GM18505 (cell line): ENCODE results near the gene ZSWIM6.

ENCODE experiments used
- ATAC-seq: cut with Tn5 transposase; IDR thresholded peaks from one replicate; pipeline ENCODE4 v1.9.1; 2021; ENCODE audit not compliant: unreplicated experiment
- POLR2A ChIP-seq: IDR thresholded peaks from 4 replicates; pipeline ENCODE4 v1.6.1; 2011; ENCODE audit warnings: borderline replicate concordance; ENCODE audit not compliant: insufficient read depth, insufficient read length; ENCODE audit errors: extremely low read depth

Gene ZSWIM6

GRCh38 chr5:61350535-61350934, 18.5 kb downstream of the ZSWIM6 start:
- no peak for ATAC-seq
- TF ChIP-seq POLR2A = no peak

DNA sequence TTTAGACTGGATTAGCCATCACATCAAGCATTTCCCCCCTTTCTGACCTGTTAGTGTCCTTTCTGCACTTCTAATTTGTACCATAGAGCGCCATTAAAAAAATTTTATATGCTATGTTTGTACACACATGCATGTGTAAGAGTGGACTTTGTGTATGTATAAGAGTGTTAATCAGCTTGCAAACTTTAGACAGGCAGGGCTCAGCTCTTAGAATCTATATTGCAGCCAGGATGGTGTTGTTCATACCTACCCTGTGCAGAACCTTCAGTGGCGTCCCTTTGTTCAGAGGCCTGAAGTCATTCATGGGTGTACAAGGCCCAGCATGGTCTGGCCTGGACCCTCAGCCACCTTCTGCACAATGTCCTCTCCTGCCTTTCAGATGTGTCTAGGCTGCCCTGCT, 19.7 kb downstream of the ZSWIM6 start:
- no peak for ATAC-seq
- no peak for TF ChIP-seq POLR2A

DNA sequence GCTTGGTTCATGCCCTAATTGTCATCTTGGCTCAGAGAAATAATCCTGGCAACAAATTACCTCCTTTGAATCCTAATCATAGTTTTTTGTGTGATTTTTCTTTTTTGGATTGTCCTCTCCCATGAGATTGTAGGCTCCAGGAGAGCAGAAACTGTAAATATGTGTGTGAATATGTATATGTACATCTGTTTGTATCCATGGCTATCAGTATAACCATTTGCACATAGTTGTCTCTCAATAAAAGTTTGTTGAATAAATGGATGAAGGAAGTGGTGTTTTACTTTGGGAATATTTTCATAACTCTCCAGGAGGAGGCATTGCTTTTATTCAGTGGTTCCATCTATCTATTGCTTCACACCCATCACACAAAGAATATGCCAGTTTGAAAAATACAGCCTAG, 20.1 kb downstream of the ZSWIM6 start:
- no peak for TF ChIP-seq POLR2A
- no peak for ATAC-seq

- TF ChIP-seq POLR2A = no peak
- no peak for ATAC-seq
Measured at GRCh38 chr5:61352612-61353156, 20.6 kb downstream of the ZSWIM6 start.

GRCh38 chr5:61353293-61353692, 21.2 kb downstream of the ZSWIM6 start:
- TF ChIP-seq POLR2A = no peak
- no peak for ATAC-seq

- ATAC-seq = no peak
- no peak for TF ChIP-seq POLR2A
Measured at GRCh38 chr5:61354199-61354598, 22.1 kb downstream of the ZSWIM6 start.

GRCh38 chr5:61357745-61358144, 25.7 kb downstream of the ZSWIM6 start:
- TF ChIP-seq POLR2A = no peak

DNA sequence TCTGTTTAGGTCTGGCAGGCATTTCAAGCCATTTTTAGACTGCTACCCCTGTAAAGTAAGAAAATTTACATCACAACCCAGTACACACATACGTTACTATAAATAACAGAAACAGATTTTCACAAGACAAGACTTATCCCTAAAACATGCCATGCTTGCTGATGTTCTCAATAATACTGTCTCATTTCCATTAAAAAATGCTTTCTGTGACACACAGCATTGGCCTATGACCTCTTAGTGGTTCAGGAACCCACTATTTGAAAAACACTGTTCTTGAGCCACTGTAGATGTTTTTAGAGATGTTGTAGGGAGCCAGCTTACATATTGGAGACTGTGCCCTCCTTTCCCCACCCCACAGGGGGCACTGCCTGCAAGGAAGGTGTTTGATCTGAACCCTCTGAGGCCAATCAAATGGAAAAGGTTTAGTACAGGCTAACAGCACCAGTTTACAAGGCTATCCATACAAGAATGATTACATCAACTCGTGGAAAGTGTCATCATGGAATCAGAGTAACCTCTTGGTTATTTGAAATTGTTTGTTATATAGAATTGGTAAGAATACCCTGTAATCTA, 30.8 kb downstream of the ZSWIM6 start:
- TF ChIP-seq POLR2A = no peak
- no peak for ATAC-seq

More at GRCh38 chr5:61357745-61358144, 25.7 kb downstream of the ZSWIM6 start:
- no peak for ATAC-seq

DNA sequence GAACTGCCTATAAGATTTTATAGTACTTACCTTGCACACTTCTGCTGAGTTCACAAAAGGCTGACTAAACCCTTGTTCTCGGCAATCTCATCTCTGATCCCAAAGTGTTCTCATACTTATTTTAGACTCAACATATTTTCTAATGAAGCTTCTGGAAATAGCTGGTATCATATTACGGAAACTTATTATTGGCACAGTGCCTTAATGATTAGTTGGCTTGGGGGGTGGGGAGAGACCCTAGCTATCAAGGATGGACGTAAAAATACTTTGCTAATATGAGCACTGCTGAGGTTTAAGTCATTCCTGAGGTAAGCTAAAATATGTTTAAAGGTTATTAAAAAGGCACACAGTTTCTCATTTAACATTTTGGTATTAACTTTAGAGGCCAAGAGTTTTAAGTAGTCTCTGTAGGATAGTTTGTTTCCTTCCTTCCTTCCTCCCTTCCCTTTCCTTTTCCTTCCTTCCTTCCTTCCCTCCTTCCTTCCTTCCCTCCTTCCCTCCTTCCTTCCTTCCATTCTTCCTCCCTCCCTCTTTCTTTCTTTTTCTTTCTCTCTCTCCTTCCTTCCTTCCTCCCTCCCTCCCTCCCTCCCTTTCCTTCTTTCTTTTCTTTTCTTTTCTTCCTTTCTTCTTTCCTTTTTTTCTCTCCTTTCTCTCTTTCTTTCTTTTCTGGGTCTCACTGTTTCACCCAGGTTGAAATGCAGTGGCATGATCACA, 31.5 kb downstream of the ZSWIM6 start:
- TF ChIP-seq POLR2A = no peak
- no peak for ATAC-seq

DNA sequence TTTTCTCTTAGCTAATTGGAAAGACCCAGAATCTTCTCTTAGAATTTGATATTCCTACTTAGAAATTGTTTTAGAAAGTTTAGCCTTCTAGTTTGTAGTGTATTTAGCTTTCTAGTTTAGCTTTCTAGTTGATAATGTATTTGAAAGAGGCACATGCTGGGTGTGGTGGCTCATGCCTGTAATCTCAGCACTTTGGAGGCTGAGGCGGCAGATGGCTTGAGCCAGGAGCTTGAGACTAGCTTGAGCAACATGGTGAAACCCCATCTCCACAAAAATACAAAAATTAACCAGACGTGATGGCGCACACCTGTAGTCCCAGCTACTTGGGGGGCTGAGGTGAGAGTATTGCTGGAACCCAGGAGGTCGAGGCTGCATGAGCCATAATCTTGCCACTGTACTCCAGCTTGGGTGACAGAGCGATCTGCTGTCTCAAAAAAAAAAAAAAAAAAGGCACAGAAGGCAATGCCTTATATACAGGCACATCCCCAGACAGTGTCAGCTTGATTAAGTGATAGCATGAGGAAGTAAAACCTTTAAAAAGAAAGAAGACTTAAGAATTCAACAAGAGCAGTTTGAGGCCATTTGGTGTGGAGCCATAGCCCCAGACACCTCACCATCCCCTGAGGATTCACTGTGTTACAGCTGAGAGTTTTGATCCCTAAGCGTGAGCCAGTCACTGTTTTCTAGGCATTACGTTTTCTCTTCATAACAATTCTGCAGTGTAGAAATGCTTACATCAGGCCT, 34.6 kb downstream of the ZSWIM6 start:
- ATAC-seq = no peak
- TF ChIP-seq POLR2A = no peak

DNA sequence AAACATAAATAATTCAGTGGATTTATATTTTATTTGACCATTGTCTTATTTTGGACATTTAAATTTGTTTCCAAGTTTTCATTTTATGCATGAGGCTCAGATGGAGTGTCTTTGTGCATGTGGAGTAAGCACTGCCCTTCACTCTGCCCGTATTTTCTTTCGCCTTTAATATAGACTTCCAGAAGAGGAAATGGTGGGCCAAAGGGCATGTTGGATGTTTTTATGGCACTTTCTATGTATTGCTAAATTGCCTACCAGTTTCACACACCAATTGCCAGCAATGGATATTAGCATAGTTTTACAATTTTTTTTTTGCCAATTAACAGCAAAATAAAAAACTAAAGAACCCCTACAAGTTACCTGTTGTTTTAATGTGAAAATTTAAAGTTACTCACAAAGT, 38.4 kb downstream of the ZSWIM6 start:
- no peak for TF ChIP-seq POLR2A
- ATAC-seq = no peak

DNA sequence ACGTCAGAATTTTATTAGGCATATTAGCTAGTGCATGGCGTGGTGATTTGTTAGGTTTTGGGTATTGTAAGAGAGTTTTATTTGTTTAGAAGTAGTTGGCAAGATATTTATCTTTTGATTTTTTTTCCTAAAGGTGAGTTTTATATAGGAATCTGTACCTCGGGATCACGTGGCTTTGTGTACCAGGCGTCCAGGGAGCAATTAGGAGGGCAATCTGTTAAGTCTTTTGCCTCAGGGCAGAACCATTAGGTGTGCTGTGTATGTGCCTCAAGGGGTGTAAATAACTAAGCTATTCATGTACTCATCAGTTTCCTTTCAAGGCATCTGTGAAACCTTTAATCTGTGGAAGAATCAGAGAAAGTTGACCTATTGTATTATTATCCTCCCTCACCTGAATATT, 39.4 kb downstream of the ZSWIM6 start:
- no peak for TF ChIP-seq POLR2A
- ATAC-seq = no peak

- no peak for ATAC-seq
- no peak for TF ChIP-seq POLR2A
Measured at GRCh38 chr5:61379677-61380076, 47.6 kb downstream of the ZSWIM6 start.

DNA sequence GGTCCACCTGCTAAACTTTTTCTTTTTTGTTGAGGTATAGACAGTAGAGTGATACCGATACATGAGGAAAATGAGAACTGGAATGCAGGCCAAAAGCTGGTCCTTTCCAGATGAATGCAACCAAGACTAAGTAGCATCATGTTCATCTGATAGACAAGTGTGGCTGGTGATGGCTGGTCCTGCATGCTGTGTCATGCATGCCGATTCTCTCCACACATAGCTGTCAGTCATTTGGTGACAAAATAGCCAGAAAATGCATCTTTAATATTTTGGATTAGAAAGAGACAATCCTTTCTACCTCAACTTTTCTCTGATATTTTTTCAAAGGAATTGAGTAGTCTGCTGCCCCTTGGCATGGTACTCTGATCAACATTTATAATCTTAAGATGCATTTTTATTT, 49.9 kb downstream of the ZSWIM6 start:
- ATAC-seq = no peak
- no peak for TF ChIP-seq POLR2A
